ENCODE measurements around the gene SDHC. TPM values are rescaled to one million over a fixed set of nuclear protein-coding genes. Genes with fewer than 3 reads are reported as not detected.
"Not testable (repeated sequence)": the region's sequence is repeated elsewhere in the genome, so short reads cannot be mapped to it uniquely, and the experiment has no call there.

Gene SDHC
- total and polyA plus RNA-seq, 2 experiments from 2014 or later, result 131 to 358 TPM

GRCh38 chr1:161408429-161409052 lies 94.4 kb downstream of the SDHC start:
- WGBS (ENCODE audit: low lambda C conversion rate, missing lambda C conversion rate), result 39% methylated on average over 3 of the region's 3 CpGs
- DNase-seq (ENCODE audit: low spot score), result no peak
- Histone ChIP-seq H3K27ac (no peak overlapping the region), H2AFZ (no peak overlapping the region), H4K20me1 (ENCODE audit: insufficient read depth, poor library complexity, severe bottlenecking) (no peaks in the 10 kb centered on the region), H3K27me3 (no peaks in the 10 kb centered on the region), H3K4me2 (no peak overlapping the region), H3K4me1 (ENCODE audit: insufficient read depth) (no peaks in the 10 kb centered on the region), H3K79me2 (no peaks in the 10 kb centered on the region), H3K36me3 (replicated peaks; ENCODE audit: insufficient read depth, low read depth) (no peaks in the 10 kb centered on the region), H3K4me3 (no peak overlapping the region), H3K9me3 (ENCODE audit: low read depth) (no peaks in the 10 kb centered on the region), H3K9me2 (replicated peaks; ENCODE audit: insufficient read depth) (no peaks in the 10 kb centered on the region)
- TF ChIP-seq CTCF (IDR thresholded peaks at IDR 0.05; ENCODE audit: poor library complexity) (no peak), EZH2phosphoT487 (IDR thresholded peaks at IDR 0.05; ENCODE audit: low read depth, severe bottlenecking, unreplicated experiment) (no peak), EZH2 (IDR thresholded peaks at IDR 0.05; ENCODE audit: borderline replicate concordance) (no peak)

GRCh38 chr1:161409848-161410635 lies 95.9 kb downstream of the SDHC start:
- not testable (repeated sequence) for H3K36me3 ChIP-seq (replicated peaks; ENCODE audit: insufficient read depth, low read depth); H3K79me2 ChIP-seq; H3K9me2 ChIP-seq (replicated peaks; ENCODE audit: insufficient read depth); H4K20me1 ChIP-seq (ENCODE audit: insufficient read depth, poor library complexity, severe bottlenecking); H3K9me3 ChIP-seq (ENCODE audit: low read depth); H3K4me1 ChIP-seq (ENCODE audit: insufficient read depth); H3K4me3 ChIP-seq; H3K27ac ChIP-seq; H3K27me3 ChIP-seq; DNase-seq (ENCODE audit: low spot score); H2AFZ ChIP-seq; H3K4me2 ChIP-seq
- WGBS (ENCODE audit: low lambda C conversion rate, missing lambda C conversion rate), result 83% methylated on average over 13 of the region's 13 CpGs

- not testable (repeated sequence) for H3K9me3 ChIP-seq (ENCODE audit: low read depth); H3K27ac ChIP-seq; H3K4me1 ChIP-seq (ENCODE audit: insufficient read depth); H3K4me2 ChIP-seq; H3K36me3 ChIP-seq (replicated peaks; ENCODE audit: insufficient read depth, low read depth); H2AFZ ChIP-seq; H3K4me3 ChIP-seq; H3K9me2 ChIP-seq (replicated peaks; ENCODE audit: insufficient read depth); H4K20me1 ChIP-seq (ENCODE audit: insufficient read depth, poor library complexity, severe bottlenecking); H3K79me2 ChIP-seq; H3K27me3 ChIP-seq; DNase-seq (ENCODE audit: low spot score)
- WGBS (ENCODE audit: low lambda C conversion rate, missing lambda C conversion rate), result 92% methylated on average over 4 of the region's 4 CpGs
These were observed 96.4 kb downstream of the SDHC start for GRCh38 chr1:161410636-161410970.

Small RNA genes lying within 50 kb of the gene (small RNA-seq; reads per million reads assigned to genes)
- not detected for gene AL592295.2
- not detected for gene RNU6-481P

Other genes starting within 250 kb of the SDHC start
- 0.52 and 0.80 TPM in 2 replicates for gene ARHGAP30, start 244.5 kb upstream of the SDHC start, total RNA-seq
- gene ARHGAP30, start 244.5 kb upstream of the SDHC start, polyA plus RNA-seq, result 1.4 and 1.7 TPM in 2 replicates
- 5.9 and 7.0 TPM in 2 replicates for gene NECTIN4, start 224.8 kb upstream of the SDHC start, total RNA-seq
- gene NECTIN4, start 224.8 kb upstream of the SDHC start, polyA plus RNA-seq, result 8.5 and 12.7 TPM in 2 replicates
- 1.4 and 3.9 TPM in 2 replicates for gene KLHDC9, start 216.0 kb upstream of the SDHC start, total RNA-seq
- 4.5 and 7.4 TPM in 2 replicates for gene KLHDC9, start 216.0 kb upstream of the SDHC start, polyA plus RNA-seq
- 47.6 and 63.1 TPM in 2 replicates for gene PFDN2, start 196.3 kb upstream of the SDHC start, total RNA-seq
- gene PFDN2, start 196.3 kb upstream of the SDHC start, polyA plus RNA-seq, result 84.6 and 93.2 TPM in 2 replicates
- gene NIT1, start 196.3 kb upstream of the SDHC start, total RNA-seq, result 41.3 and 47.5 TPM in 2 replicates
- gene NIT1, start 196.3 kb upstream of the SDHC start, polyA plus RNA-seq, result 48.9 and 50.4 TPM in 2 replicates
- 19.0 and 21.8 TPM in 2 replicates for gene DEDD, start 181.7 kb upstream of the SDHC start, total RNA-seq
- 24.3 and 27.1 TPM in 2 replicates for gene DEDD, start 181.7 kb upstream of the SDHC start, polyA plus RNA-seq
- 105 and 136 TPM in 2 replicates for gene UFC1, start 160.4 kb upstream of the SDHC start, total RNA-seq
- gene UFC1, start 160.4 kb upstream of the SDHC start, polyA plus RNA-seq, result 119 and 128 TPM in 2 replicates
- 5.5 and 7.7 TPM in 2 replicates for gene USP21, start 154.9 kb upstream of the SDHC start, total RNA-seq
- gene USP21, start 154.9 kb upstream of the SDHC start, polyA plus RNA-seq, result 24.4 and 44.7 TPM in 2 replicates
- gene PPOX, start 148.0 kb upstream of the SDHC start, total RNA-seq, result 11.2 and 18.3 TPM in 2 replicates
- gene PPOX, start 148.0 kb upstream of the SDHC start, polyA plus RNA-seq, result 30.7 and 31.6 TPM in 2 replicates
- 32.2 and 36.0 TPM in 2 replicates for gene B4GALT3, start 136.9 kb upstream of the SDHC start, total RNA-seq
- gene B4GALT3, start 136.9 kb upstream of the SDHC start, polyA plus RNA-seq, result 48.1 and 56.9 TPM in 2 replicates
- 1.2 and 2.3 TPM in 2 replicates for gene ADAMTS4, start 115.3 kb upstream of the SDHC start, total RNA-seq
- 4.4 and 6.1 TPM in 2 replicates for gene ADAMTS4, start 115.3 kb upstream of the SDHC start, polyA plus RNA-seq
- 103 TPM in 2 replicates for gene NDUFS2, start 112.0 kb upstream of the SDHC start, total RNA-seq
- 163 and 177 TPM in 2 replicates for gene NDUFS2, start 112.0 kb upstream of the SDHC start, polyA plus RNA-seq
- gene FCER1G, start 99.1 kb upstream of the SDHC start, total RNA-seq, result 1.1 and 4.3 TPM in 2 replicates
- gene FCER1G, start 99.1 kb upstream of the SDHC start, polyA plus RNA-seq, result 4.8 and 14.5 TPM in 2 replicates
- gene APOA2, start 90.8 kb upstream of the SDHC start, total RNA-seq, result 3,581 and 4,608 TPM in 2 replicates
- 5,258 and 8,089 TPM in 2 replicates for gene APOA2, start 90.8 kb upstream of the SDHC start, polyA plus RNA-seq
- 11.4 and 15.7 TPM in 2 replicates for gene TOMM40L, start 88.3 kb upstream of the SDHC start, total RNA-seq
- gene TOMM40L, start 88.3 kb upstream of the SDHC start, polyA plus RNA-seq, result 14.5 and 15.7 TPM in 2 replicates
- gene NR1I3, start 76.2 kb upstream of the SDHC start, total RNA-seq, result 2.6 and 4.1 TPM in 2 replicates
- 3.9 and 8.1 TPM in 2 replicates for gene NR1I3, start 76.2 kb upstream of the SDHC start, polyA plus RNA-seq
- 1.4 and 2.6 TPM in 2 replicates for gene PCP4L1, start 55.6 kb upstream of the SDHC start, total RNA-seq
- 1.4 and 1.7 TPM in 2 replicates for gene PCP4L1, start 55.6 kb upstream of the SDHC start, polyA plus RNA-seq
- gene MPZ, start 4.4 kb upstream of the SDHC start, total RNA-seq, result 0.80 and 2.1 TPM in 2 replicates
- 0.21 TPM in 1 of 2 replicates, not detected in the other for gene MPZ, start 4.4 kb upstream of the SDHC start, polyA plus RNA-seq
- not detected in 2 replicates for gene CFAP126, start 53.5 kb downstream of the SDHC start, total RNA-seq
- gene CFAP126, start 53.5 kb downstream of the SDHC start, polyA plus RNA-seq, result not detected in 2 replicates
- 3.6 TPM in 2 replicates for gene FCGR2A, start 191.1 kb downstream of the SDHC start, total RNA-seq
- 0.64 and 1.0 TPM in 2 replicates for gene FCGR2A, start 191.1 kb downstream of the SDHC start, polyA plus RNA-seq
- 0.50 and 1.1 TPM in 2 replicates for gene HSPA6, start 210.2 kb downstream of the SDHC start, total RNA-seq
- gene HSPA6, start 210.2 kb downstream of the SDHC start, polyA plus RNA-seq, result 0.41 and 13.2 TPM in 2 replicates
- gene FCGR3A, start 235.4 kb downstream of the SDHC start, total RNA-seq, result 0.17 and 2.2 TPM in 2 replicates
- gene FCGR3A, start 235.4 kb downstream of the SDHC start, polyA plus RNA-seq, result 0.31 and 0.80 TPM in 2 replicates